Measurements from ENCODE around the gene ACSL5. TPM values are rescaled to one million over a fixed set of nuclear protein-coding genes. Genes with fewer than 3 reads are reported as not detected.

Gene ACSL5
- polyA plus RNA-seq, 1 donor (not counting 4 experiments of a cell fraction or from before 2014, with no cell fraction given) = 0.04 TPM

GRCh38 chr10:112456533-112456932, 82.6 kb downstream of the ACSL5 start:
- Histone ChIP-seq H2AFZ (ENCODE audit: control insufficient read depth, low read length) (no peak overlapping the region), H3K4me1 (ENCODE audit: control insufficient read depth, extremely low read depth, insufficient read depth, low read length) (peaks cover 14% of the 10 kb centered on the region), H3K4me2 (ENCODE audit: control insufficient read depth, extremely low read depth, insufficient read depth, low read depth, low read length) (no peak overlapping the region), H3K27me3 (ENCODE audit: control insufficient read depth, extremely low read depth, insufficient read depth, low read length) (no peaks in the 10 kb centered on the region), H3K9ac (ENCODE audit: control insufficient read depth, extremely low read depth, insufficient read depth, low read length) (no peak overlapping the region), H3K36me3 (ENCODE audit: control insufficient read depth in 2 of 2, extremely low read depth in 1 of 2, insufficient read depth in 2 of 2, low read length in 2 of 2) (no peaks in the 10 kb centered on the region), H3K4me3 (ENCODE audit: control insufficient read depth in 2 of 3, extremely low read depth in 1 of 3, insufficient read depth in 2 of 3, low read depth in 1 of 3, low read length in 3 of 3) (no peak overlapping the region), H4K20me1 (ENCODE audit: control insufficient read depth, extremely low read depth, insufficient read depth, low read length) (no peaks in the 10 kb centered on the region), H3K9me3 (ENCODE audit: control insufficient read depth, low read depth, low read length) (no peaks in the 10 kb centered on the region), H3K27ac (ENCODE audit: control insufficient read depth, insufficient read depth, low read length) (peak overlapping the region; percentile 6), H3K79me2 (ENCODE audit: control insufficient read depth, insufficient read depth, low read length) (peaks cover 16% of the 10 kb centered on the region), H3K9me1 (ENCODE audit: control insufficient read depth, extremely low read depth, insufficient read depth, low read length) (no peaks in the 10 kb centered on the region)
- no peak for DNase-seq (ENCODE audit: low read depth, low spot score)
- dilution Hi-C loops (cut with MboI; ENCODE audit: extremely low pct_ligation_motif_present, low sequenced_read_pairs) = no loop called here
- FAIRE-seq = no peak
- TF ChIP-seq EZH2 (IDR thresholded peaks at IDR 0.05; ENCODE audit: low read length) (no peak), CTCF (optimal IDR thresholded peaks at IDR 0.05 in 1 of 3, IDR thresholded peaks at IDR 0.05 in 1 of 3, conservative IDR thresholded peaks at IDR 0.05 in 1 of 3; ENCODE audit: extremely low read depth in 1 of 3, insufficient read depth in 2 of 3, low read length in 3 of 3) (no peak)

GRCh38 chr10:112460366-112460765, 86.5 kb downstream of the ACSL5 start:
- no peak for TF ChIP-seq EZH2 (IDR thresholded peaks at IDR 0.05; ENCODE audit: low read length)
- TF ChIP-seq CTCF (optimal IDR thresholded peaks at IDR 0.05 in 1 of 3, IDR thresholded peaks at IDR 0.05 in 1 of 3, conservative IDR thresholded peaks at IDR 0.05 in 1 of 3; ENCODE audit: extremely low read depth in 1 of 3, insufficient read depth in 2 of 3, low read length in 3 of 3) = no peak
- Histone ChIP-seq H4K20me1 (ENCODE audit: control insufficient read depth, extremely low read depth, insufficient read depth, low read length) (no peaks in the 10 kb centered on the region), H3K27ac (ENCODE audit: control insufficient read depth, insufficient read depth, low read length) (peak overlapping the region; percentile 100), H3K9me1 (ENCODE audit: control insufficient read depth, extremely low read depth, insufficient read depth, low read length) (no peaks in the 10 kb centered on the region), H3K4me1 (ENCODE audit: control insufficient read depth, extremely low read depth, insufficient read depth, low read length) (peaks cover 15% of the 10 kb centered on the region), H3K9me3 (ENCODE audit: control insufficient read depth, low read depth, low read length) (no peaks in the 10 kb centered on the region), H3K4me3 (ENCODE audit: control insufficient read depth in 2 of 3, extremely low read depth in 1 of 3, insufficient read depth in 2 of 3, low read depth in 1 of 3, low read length in 3 of 3) (no peak overlapping the region), H3K4me2 (ENCODE audit: control insufficient read depth, extremely low read depth, insufficient read depth, low read depth, low read length) (peak overlapping the region; percentile 30), H3K36me3 (ENCODE audit: control insufficient read depth in 2 of 2, extremely low read depth in 1 of 2, insufficient read depth in 2 of 2, low read length in 2 of 2) (peaks cover 0 to 7% of the 10 kb centered on the region in 2 experiments), H3K79me2 (ENCODE audit: control insufficient read depth, insufficient read depth, low read length) (peaks cover 4% of the 10 kb centered on the region), H3K9ac (ENCODE audit: control insufficient read depth, extremely low read depth, insufficient read depth, low read length) (peak overlapping the region; percentile 36), H2AFZ (ENCODE audit: control insufficient read depth, low read length) (no peak overlapping the region), H3K27me3 (ENCODE audit: control insufficient read depth, extremely low read depth, insufficient read depth, low read length) (no peaks in the 10 kb centered on the region)
- dilution Hi-C loops (cut with MboI; ENCODE audit: extremely low pct_ligation_motif_present, low sequenced_read_pairs) = no loop called here
- DNase-seq (ENCODE audit: low read depth, low spot score) (no peak), FAIRE-seq (no peak)

Data from keratinocyte (primary cell).